NCI-H2029 (cell line): ENCODE measurements around the gene MET.
"Not testable (repeated sequence)": the region's sequence is repeated elsewhere in the genome, so short reads cannot be mapped to it uniquely, and the experiment has no call there.

Experiments used
- DNase-seq: peaks from one replicate; lab custom pipeline; 2025; lab: John Stamatoyannopoulos, UW

Gene MET

GRCh38 chr7:116698930-116699721 is 27.1 kb downstream of the MET start:
- no peak for DNase-seq

- no peak for DNase-seq
These were observed 27.7 kb downstream of the MET start for GRCh38 chr7:116699722-116700120.

GRCh38 chr7:116702046-116702785 is 30.2 kb downstream of the MET start:
- DNase-seq, result no peak

- DNase-seq, result no peak
These were observed 32.7 kb downstream of the MET start for GRCh38 chr7:116704650-116705228.

- DNase-seq, result no peak
These were observed 33.4 kb downstream of the MET start for GRCh38 chr7:116705419-116705818.

- DNase-seq, result no peak
These were observed 34.7 kb downstream of the MET start for GRCh38 chr7:116706668-116707126.

GRCh38 chr7:116707289-116707688 is 35.3 kb downstream of the MET start:
- DNase-seq, result no peak

GRCh38 chr7:116708248-116708647 is 36.3 kb downstream of the MET start:
- DNase-seq, result no peak

GRCh38 chr7:116708861-116709260 is 36.9 kb downstream of the MET start:
- peak; percentile 36 for DNase-seq

GRCh38 chr7:116709336-116709735 is 37.3 kb downstream of the MET start:
- no peak for DNase-seq

GRCh38 chr7:116710764-116711452 is 38.9 kb downstream of the MET start:
- DNase-seq, result peak; percentile 65

- DNase-seq, result no peak
These were observed 39.8 kb downstream of the MET start for GRCh38 chr7:116711790-116712189.

GRCh38 chr7:116713500-116713899 is 41.5 kb downstream of the MET start:
- no peak for DNase-seq

GRCh38 chr7:116713918-116714317 is 41.9 kb downstream of the MET start:
- no peak for DNase-seq

- no peak for DNase-seq
These were observed 43.1 kb downstream of the MET start for GRCh38 chr7:116715077-116715476.

- no peak for DNase-seq
These were observed 45.1 kb downstream of the MET start for GRCh38 chr7:116717137-116717536.

- not testable (repeated sequence) for DNase-seq
These were observed 52.0 kb downstream of the MET start for GRCh38 chr7:116723959-116724529.

- no peak for DNase-seq
These were observed 52.7 kb downstream of the MET start for GRCh38 chr7:116724560-116725231.

GRCh38 chr7:116726149-116726548 is 54.2 kb downstream of the MET start:
- DNase-seq, result no peak

- DNase-seq, result no peak
These were observed 54.9 kb downstream of the MET start for GRCh38 chr7:116726713-116727431.
